Stimulated activated CD8-positive, alpha-beta memory T cell treated with anti-CD3 and anti-CD28 coated beads, Interleukin-7, amount 100 ng/mL, for 48 hours (primary cell): ENCODE measurements around the gene MBNL3.
"Not testable (repeated sequence)": the region's sequence is repeated elsewhere in the genome, so short reads cannot be mapped to it uniquely, and the experiment has no call there.

Source experiments
- DNase-seq, 2 donors: peaks; one replicate each; pipeline ENCODE4 v3.0.0-alpha.2; 2020; ENCODE audit warnings: low read depth in 1 of 2; ENCODE audit errors: extremely low read depth in 1 of 2

The MBNL3 gene

DNA sequence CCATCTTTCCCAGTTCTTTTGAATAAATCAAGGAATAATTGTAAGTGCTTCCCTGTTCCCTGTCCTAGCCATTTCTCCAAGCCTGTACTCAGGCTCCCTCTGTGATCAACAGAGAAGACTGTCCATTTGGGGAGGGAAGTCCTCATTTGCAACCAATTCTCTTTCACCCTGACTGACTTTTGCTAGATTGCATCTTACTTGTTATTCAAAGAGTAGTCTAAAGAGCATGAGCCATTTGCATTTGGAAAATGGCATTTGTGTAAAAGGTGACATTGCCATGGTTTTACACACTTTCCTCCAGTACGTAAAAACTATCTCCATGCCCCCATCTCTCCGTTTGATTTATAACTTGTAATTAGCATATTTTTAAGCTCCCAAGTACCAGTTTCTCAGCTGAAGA lies 110.6 kb downstream of the MBNL3 start:
- DNase-seq: no peak

DNA sequence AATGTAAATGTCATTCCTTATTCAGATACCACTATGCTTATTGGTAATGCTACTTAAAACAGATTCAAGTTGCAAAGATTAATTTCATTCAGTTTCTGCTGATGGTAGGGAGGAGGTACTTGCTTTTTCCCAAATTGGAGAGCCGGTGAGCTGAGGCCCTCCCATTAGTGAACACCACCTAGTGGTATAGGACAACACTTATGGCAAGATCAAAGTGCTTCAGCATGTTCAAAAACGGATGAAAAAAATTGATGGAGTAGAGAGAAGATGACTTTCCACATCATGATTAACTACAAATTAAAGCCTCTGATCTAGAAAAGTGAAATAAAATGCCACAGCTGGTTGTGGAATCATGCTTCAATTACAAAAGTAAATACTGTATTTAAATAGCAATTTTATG lies 112.9 kb downstream of the MBNL3 start:
- no peak for DNase-seq

DNA sequence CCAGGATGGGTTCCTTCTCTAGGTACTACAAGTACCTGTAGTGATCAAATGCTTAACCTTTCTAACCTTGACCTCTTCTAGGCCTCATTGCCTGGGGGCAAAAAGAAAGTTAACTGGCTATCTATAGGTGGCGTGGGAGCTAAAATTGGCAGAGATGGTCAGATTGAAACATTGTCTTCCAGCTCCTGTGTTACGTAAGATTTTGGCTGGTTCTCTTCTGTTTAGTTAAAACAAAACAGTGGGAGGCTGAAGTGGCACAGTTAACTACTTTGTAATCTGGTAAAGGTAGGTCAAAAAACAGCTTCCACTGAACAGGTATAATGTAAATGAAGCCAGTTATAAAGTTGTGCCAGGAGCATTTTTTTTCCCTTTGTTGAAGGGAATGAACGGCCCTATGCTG lies 115.2 kb downstream of the MBNL3 start:
- DNase-seq: no peak

DNA sequence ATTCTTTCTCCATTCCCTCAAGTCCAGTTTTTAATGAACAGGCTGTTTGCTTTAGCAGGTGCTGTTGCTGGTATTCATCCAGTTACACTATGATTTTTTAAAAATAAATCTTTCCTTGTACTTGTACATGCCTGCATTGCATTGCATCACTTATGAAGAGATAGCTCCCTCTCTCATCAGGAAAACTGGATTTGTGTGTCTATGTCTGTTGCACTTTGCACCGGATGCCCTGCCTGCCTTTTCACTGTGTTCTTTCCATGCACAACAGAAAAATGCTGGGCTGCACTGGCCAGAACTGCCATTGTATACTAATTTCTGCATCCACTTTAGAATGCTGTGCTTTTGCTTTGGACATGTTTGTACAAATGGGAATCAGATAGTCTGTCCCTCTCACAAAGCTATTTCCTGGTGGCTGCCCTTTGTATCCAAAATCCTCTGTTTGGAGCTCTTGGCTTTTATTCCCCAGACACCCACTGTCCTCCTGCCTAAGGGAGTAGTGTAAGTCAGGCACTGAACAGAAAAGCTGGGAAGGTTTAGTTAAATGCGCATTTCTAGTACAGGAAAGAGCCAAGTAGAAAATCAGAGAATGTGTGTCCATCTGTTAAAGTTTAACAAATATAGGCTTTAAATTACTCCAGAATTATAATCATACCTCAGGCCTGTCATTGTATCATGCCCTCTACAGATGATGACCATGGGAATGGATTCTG lies 119.1 kb downstream of the MBNL3 start:
- no peak for DNase-seq

DNA sequence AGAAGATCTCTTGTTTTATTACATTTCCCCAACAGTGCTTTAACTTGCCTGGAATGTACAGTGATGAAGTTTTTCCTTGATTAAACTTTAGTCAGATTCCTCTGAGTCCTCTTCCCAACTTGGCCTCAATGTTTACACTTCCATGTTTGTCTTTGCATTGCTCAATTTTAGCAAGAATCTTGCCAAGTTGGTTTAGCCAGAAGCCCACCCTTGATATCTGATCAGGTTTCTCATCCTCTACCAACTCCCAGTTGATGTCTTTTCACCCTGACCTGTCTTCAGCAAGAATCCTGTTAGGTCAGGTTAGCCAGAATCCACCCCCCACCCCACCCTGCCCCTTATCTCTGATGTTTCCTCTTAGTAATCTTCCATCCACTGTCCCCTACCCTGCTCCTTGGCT lies 120.9 kb downstream of the MBNL3 start:
- no peak for DNase-seq

DNA sequence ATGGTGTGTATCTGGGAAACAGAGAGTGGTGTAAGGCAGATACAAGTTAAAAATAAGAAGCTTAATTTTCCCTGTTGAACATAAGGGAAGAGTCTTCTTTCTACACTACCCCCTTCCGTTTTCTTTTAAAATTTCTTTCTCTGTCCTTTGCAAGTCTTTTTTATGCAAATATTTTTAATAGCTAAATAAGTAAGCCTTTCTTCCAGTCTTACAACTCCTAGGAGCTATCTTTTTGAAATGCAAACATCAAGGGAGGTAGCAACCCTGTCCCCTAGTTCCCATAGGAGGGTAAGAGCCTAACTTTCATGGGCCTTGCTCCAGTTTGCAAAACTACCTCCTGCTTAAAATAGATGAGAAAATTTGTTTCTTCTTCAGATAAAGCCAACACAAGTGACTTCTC lies 121.5 kb downstream of the MBNL3 start:
- DNase-seq: no peak

DNA sequence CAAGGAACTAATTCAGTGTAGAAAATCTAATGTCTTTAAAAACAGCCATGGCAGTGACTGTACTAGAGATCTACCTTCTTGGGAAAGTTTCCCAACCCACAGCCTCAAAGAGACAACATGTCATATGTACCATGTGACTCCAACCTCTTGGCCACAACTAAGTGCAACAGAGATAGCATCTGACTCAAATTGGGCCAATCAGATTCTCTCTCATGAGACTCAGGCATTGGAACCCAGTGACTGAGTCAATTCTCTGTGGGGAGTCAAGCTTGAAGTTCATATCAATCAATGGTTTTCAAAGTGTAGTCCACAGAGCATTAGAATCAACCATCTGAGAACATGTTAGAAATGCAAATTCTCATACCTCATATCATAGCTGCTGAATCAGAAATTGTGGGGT lies 123.3 kb downstream of the MBNL3 start:
- no peak for DNase-seq

DNA sequence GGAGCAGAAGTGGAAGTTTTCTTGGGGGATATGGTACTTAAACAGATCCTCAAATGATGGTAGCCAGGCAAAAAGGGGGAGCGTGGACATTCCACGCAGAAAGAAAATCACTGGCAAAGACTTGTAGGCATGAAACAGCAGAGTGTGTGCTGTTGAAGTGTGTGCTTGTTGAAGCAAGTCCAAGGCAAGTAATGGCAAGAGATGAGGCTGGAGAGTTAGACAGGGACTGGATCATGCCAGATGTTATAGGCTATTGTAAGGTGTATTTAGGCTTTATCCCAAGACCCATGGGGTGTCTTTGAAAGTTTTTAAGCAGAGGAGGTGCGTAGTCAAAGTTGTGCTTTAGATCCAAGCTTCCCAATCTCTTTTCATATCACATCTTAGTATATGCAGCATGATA lies 124.5 kb downstream of the MBNL3 start:
- no peak for DNase-seq

DNA sequence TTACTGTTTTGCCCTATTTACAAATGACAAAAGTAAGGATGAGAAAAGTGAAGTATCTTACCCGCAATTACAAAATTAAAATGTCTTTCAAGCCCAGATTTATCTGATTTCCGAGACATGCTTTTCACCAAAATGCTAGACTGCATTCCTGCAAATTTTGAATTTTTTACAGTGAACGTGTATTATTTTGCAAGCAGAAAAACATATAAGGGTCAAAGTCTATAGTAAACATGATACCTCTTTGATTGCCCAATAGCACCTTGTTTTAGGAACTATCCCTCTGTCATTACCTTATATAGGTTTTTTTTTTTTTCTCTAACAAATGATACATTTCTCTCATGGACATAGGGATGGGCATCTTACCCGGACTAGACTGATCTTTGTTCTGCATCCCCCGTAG lies 135.4 kb downstream of the MBNL3 start:
- no peak for DNase-seq

DNA sequence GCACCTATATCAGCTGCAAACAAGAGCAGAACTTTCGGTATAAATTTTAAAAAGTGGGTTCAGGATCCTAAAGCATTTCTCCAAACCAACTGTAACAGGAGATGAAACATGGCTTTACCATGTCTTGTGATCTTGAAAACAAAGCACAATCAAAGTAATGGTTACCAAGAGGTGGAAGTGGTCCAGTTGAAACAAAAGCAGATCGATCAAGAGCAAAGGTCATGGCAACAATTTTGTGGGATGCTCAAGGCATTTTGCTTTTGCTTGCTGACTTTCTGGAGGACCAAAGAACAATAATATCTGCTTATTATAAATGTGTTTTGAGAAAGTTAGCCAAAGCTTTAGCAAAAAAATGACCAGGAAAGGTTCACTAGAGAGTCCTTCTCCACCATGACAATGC lies 152.7 kb downstream of the MBNL3 start:
- no peak for DNase-seq

DNA sequence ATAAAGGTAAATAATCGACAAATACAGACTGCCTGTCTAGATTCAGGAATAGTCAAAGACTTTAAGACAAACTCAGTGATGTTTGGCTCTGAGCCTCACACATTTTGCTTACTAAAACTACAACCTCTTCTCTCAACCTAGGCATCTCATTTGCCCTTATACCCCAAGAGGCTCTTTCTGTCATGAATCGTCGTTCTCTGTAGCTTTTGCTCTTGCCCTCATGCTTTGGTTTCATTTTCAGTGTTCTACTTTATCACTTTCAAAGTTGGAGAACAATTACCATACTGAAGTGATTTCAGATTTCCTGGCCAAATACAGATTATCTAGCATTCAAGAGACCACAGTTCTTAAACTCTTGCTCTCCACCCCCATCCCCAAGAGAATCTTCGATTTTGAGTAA lies 155.5 kb downstream of the MBNL3 start:
- no peak for DNase-seq

DNA sequence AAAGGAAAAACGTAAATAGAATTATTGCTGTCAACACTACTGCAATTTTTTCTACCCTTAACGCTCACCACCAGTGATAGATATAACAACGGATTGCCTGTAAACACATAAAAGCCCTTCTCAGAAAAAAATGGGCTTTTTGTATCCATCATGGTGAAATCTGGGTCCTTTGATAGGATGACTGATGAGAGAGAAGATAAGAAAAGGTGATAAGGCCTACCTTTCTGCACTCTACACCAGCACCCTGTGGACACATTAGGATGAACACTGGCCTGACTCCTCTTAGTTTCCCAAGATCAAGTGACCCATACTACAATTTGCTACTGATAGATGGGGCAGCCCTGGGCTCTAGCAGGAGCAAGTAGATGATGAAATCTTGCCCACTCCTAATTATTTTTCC lies 157.3 kb downstream of the MBNL3 start:
- DNase-seq: no peak

DNA sequence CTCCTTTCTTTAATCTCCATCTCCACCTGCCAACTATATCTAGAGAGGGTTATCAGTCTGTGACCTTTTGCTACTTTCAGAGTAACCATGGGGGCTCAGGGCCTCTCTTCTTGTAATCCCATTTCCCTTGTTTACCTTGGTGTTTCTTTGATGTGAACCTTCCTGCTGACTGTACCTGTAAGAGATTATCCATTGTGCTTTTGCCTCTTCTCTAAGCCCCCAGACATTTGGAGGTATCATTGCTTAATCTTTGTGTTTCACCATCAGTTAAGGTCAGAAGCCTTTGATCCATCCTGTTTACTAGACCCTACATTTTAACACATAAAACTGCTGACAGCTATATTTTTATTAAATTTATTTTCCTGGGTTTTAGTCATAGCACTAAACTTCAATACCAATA lies 157.8 kb downstream of the MBNL3 start:
- no peak for DNase-seq

DNA sequence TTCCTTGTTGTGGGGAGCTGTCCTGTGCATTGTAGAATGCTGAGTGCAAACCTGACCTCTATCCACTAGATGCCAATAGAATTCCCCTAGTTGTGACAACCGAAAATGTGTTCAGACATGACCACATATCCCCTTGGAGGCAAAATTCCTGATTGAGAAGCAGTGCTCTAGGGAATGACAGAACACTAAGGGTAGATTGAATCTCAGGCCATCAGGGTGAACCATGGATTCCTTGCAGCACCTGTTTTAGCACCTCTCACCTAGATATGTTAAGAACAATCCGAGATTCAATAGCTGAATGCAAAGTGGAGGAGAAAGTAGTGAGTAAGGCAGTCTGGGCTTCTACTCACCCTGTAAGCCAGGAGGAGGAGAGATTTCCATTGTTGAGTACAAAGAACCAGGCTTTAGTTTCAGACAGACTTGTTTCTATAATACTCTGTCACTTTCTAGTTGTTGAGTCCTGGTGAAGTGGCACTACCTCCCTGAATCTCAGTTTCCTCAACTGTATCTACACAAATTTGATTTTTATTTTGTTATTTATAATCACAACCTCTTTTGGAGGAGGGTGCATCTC lies 158.6 kb downstream of the MBNL3 start:
- no peak for DNase-seq

DNA sequence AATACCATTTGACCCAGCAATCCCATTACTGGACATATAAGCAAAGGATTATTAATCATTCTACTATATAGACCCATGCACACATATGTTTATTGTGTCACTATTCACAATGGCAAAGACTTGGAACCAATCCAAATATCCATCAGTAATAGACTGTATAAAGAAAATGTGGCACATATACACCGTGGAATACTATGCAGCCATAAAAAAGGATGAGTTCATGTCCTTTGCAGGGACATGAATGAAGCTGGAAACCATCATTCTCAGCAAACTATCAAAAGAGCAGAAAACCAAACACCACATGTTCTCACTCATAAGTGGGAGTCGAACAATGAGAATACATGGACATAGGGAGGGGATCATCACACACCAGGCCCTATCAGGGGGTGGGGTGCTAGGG lies 161.9 kb downstream of the MBNL3 start:
- DNase-seq: not testable (repeated sequence)
